RWPE2 (cell line): ENCODE data around the gene SMYD3.

Experiments
- ATAC-seq: fragments of 200-7000 bp; cut with Tn5 transposase; 3 replicates; pipeline ENCODE4 v1.9.1; 2021; ENCODE audit warnings: low read depth
- DNase-seq: peaks from one replicate; pipeline ENCODE4 v3.0.0-alpha.2; 2020; ENCODE audit warnings: low spot score
- H3K27ac ChIP-seq: fragments of 450-650 bp; 2 replicates; pipeline ENCODE4 v1.5.1; 2017; ENCODE audit warnings: mild to moderate bottlenecking; ENCODE audit not compliant: poor library complexity, severe bottlenecking
- H3K27me3 ChIP-seq: fragments of 250-450 bp; sonication (Bioruptor Pico); 2 replicates; pipeline ENCODE4 v1.5.1; 2021; ENCODE audit warnings: mild to moderate bottlenecking, moderate library complexity; ENCODE audit not compliant: insufficient read depth, poor library complexity, severe bottlenecking
- H3K36me3 ChIP-seq: fragments of 250-450 bp; sonication (Bioruptor Pico); 2 replicates; pipeline ENCODE4 v1.5.1; 2020; ENCODE audit warnings: low read depth, mild to moderate bottlenecking, moderate library complexity
- H3K4me1 ChIP-seq: fragments of 250-450 bp; sonication (Bioruptor Pico); 2 replicates; pipeline ENCODE4 v1.5.1; 2021; ENCODE audit warnings: mild to moderate bottlenecking, moderate library complexity; ENCODE audit not compliant: insufficient read depth, poor library complexity, severe bottlenecking
- H3K4me3 ChIP-seq: fragments of 250-450 bp; sonication (Bioruptor Pico); 2 replicates; pipeline ENCODE4 v1.5.1; 2021; ENCODE audit warnings: mild to moderate bottlenecking, moderate library complexity; ENCODE audit not compliant: severe bottlenecking
- H3K9me3 ChIP-seq: fragments of 250-450 bp; sonication (Bioruptor Pico); 2 replicates; pipeline ENCODE4 v1.5.1; 2021; ENCODE audit warnings: mild to moderate bottlenecking, moderate library complexity; ENCODE audit not compliant: severe bottlenecking
- CTCF ChIP-seq: fragments of 450-650 bp; IDR thresholded peaks from one replicate; pipeline ENCODE4 v1.5.1; 2017; ENCODE audit warnings: mild to moderate bottlenecking, moderate library complexity; ENCODE audit not compliant: poor library complexity, severe bottlenecking

SMYD3 gene

GRCh38 chr1:246213502-246213901, 293.6 kb downstream of the SMYD3 start:
- H3K4me3 ChIP-seq, result no peak overlapping the region
- ATAC-seq, result no peak
- no peak for TF ChIP-seq CTCF
- no peaks in the 10 kb centered on the region for H3K9me3 ChIP-seq
- no peaks in the 10 kb centered on the region for H3K4me1 ChIP-seq
- DNase-seq, result no peak
- H3K36me3 ChIP-seq, result no peaks in the 10 kb centered on the region
- H3K27me3 ChIP-seq, result no peaks in the 10 kb centered on the region
- H3K27ac ChIP-seq, result no peak overlapping the region

- Histone ChIP-seq H3K4me3 (no peak overlapping the region), H3K27ac (no peak overlapping the region), H3K9me3 (no peaks in the 10 kb centered on the region), H3K27me3 (no peaks in the 10 kb centered on the region), H3K4me1 (no peaks in the 10 kb centered on the region), H3K36me3 (no peaks in the 10 kb centered on the region)
- ATAC-seq (no peak), DNase-seq (no peak)
- TF ChIP-seq CTCF, result no peak
Measured at GRCh38 chr1:246213036-246213435, 294.0 kb downstream of the SMYD3 start.

GRCh38 chr1:246212013-246212412, 295.1 kb downstream of the SMYD3 start:
- H3K36me3 ChIP-seq, result no peaks in the 10 kb centered on the region
- H3K4me3 ChIP-seq, result no peak overlapping the region
- no peak overlapping the region for H3K27ac ChIP-seq
- H3K27me3 ChIP-seq, result no peaks in the 10 kb centered on the region
- TF ChIP-seq CTCF, result no peak
- DNase-seq, result no peak
- no peaks in the 10 kb centered on the region for H3K9me3 ChIP-seq
- ATAC-seq, result no peak
- H3K4me1 ChIP-seq, result no peaks in the 10 kb centered on the region

- no peak for DNase-seq
Measured at GRCh38 chr1:246210756-246211155, 296.3 kb downstream of the SMYD3 start.

GRCh38 chr1:246208105-246208504, 299.0 kb downstream of the SMYD3 start:
- Histone ChIP-seq H3K4me3 (no peak overlapping the region), H3K4me1 (no peaks in the 10 kb centered on the region), H3K9me3 (no peaks in the 10 kb centered on the region), H3K27me3 (no peaks in the 10 kb centered on the region), H3K27ac (no peak overlapping the region), H3K36me3 (no peaks in the 10 kb centered on the region)
- no peak for DNase-seq
- no peak for ATAC-seq
- no peak for TF ChIP-seq CTCF

More at GRCh38 chr1:246210756-246211155, 296.3 kb downstream of the SMYD3 start:
- Histone ChIP-seq H3K4me3 (no peak overlapping the region), H3K27ac (no peak overlapping the region), H3K4me1 (no peaks in the 10 kb centered on the region), H3K9me3 (no peaks in the 10 kb centered on the region), H3K36me3 (no peaks in the 10 kb centered on the region), H3K27me3 (no peaks in the 10 kb centered on the region)
- TF ChIP-seq CTCF, result no peak
- no peak for ATAC-seq
